TTC549 (cell line): ENCODE data around the gene GIMD1.
"Not testable (repeated sequence)": the region's sequence is repeated elsewhere in the genome, so short reads cannot be mapped to it uniquely, and the experiment has no call there.

Experiments used
- FAIRE-seq: peaks from 2 replicates; lab custom pipeline; 2012; peaks lifted over from hg19 to GRCh38; lab: Jason Lieb, UNC

GIMD1 gene

GRCh38 chr4:106368678-106369077, at the start of gene GIMD1:
Gene GIMD1, minus strand, starts transcription at chr4:106368778. Its CDS starts 1,343 bp downstream, at chr4:106367435.
- no peak for FAIRE-seq

- no peak for FAIRE-seq
Observed at GRCh38 chr4:106414366-106414765, 45.8 kb upstream of the GIMD1 start.

- no peak for FAIRE-seq
Observed at GRCh38 chr4:106409901-106410889, 41.6 kb upstream of the GIMD1 start.

GRCh38 chr4:106408004-106408403, 39.4 kb upstream of the GIMD1 start:
- not testable (repeated sequence) for FAIRE-seq

- no peak for FAIRE-seq
Observed at GRCh38 chr4:106401157-106401556, 32.6 kb upstream of the GIMD1 start.

- not testable (repeated sequence) for FAIRE-seq
Observed at GRCh38 chr4:106398898-106399297, 30.3 kb upstream of the GIMD1 start.

- FAIRE-seq = no peak
Observed at GRCh38 chr4:106395582-106395981, 27.0 kb upstream of the GIMD1 start.

- no peak for FAIRE-seq
Observed at GRCh38 chr4:106385853-106386393, 17.3 kb upstream of the GIMD1 start.

- no peak for FAIRE-seq
Observed at GRCh38 chr4:106384878-106385277, 16.3 kb upstream of the GIMD1 start.

- no peak for FAIRE-seq
Observed at GRCh38 chr4:106380179-106380578, 11.6 kb upstream of the GIMD1 start.

- no peak for FAIRE-seq
Observed at GRCh38 chr4:106373026-106373425, 4.4 kb upstream of the GIMD1 start.

- no peak for FAIRE-seq
Observed at GRCh38 chr4:106371161-106371560, 2.6 kb upstream of the GIMD1 start.

GRCh38 chr4:106370214-106370613, 1.6 kb upstream of the GIMD1 start:
- no peak for FAIRE-seq

- peak; percentile 78 for FAIRE-seq
Observed at GRCh38 chr4:106369456-106370060, 980 bp upstream of the GIMD1 start.

- FAIRE-seq = no peak
Observed at GRCh38 chr4:106367072-106367471, 1.5 kb downstream of the GIMD1 start.

GRCh38 chr4:106366026-106366425, 2.6 kb downstream of the GIMD1 start:
- no peak for FAIRE-seq

GRCh38 chr4:106365613-106366012, 3.0 kb downstream of the GIMD1 start:
- FAIRE-seq = no peak

- no peak for FAIRE-seq
Observed at GRCh38 chr4:106364282-106364681, 4.3 kb downstream of the GIMD1 start.

GRCh38 chr4:106362086-106362825, 6.3 kb downstream of the GIMD1 start:
- no peak for FAIRE-seq

- no peak for FAIRE-seq
Observed at GRCh38 chr4:106358899-106359298, 9.7 kb downstream of the GIMD1 start.

- FAIRE-seq = no peak
Observed at GRCh38 chr4:106355193-106355592, 13.4 kb downstream of the GIMD1 start.

GRCh38 chr4:106353786-106354185, 14.8 kb downstream of the GIMD1 start:
- FAIRE-seq = no peak
